Measurements from ENCODE around the gene ZDHHC8.
A peak's percentile ranks its signal among the peaks of the same experiment; 100 is the strongest.

Gene ZDHHC8

GRCh38 chr22:20114506-20115475, 16.8 kb upstream of the ZDHHC8 start:
- DNase-seq: no peak

- no peak for DNase-seq
Measured at GRCh38 chr22:20115691-20116375, 15.8 kb upstream of the ZDHHC8 start, which contains the start of gene RANBP1. TSS of gene RANBP1 (plus strand) at chr22:20116104. CDS start at chr22:20116185, 81 bp downstream.

GRCh38 chr22:20116376-20116950, 15.1 kb upstream of the ZDHHC8 start:
- DNase-seq: no peak

GRCh38 chr22:20116951-20117632, 14.5 kb upstream of the ZDHHC8 start, which contains the start of gene TRMT2A:
TSS of gene TRMT2A (minus strand) at chr22:20117226. CDS start at chr22:20116906, 320 bp downstream.
- peak; percentile 87 for DNase-seq

- no peak for DNase-seq
Measured at GRCh38 chr22:20117633-20118299, 13.8 kb upstream of the ZDHHC8 start.

- no peak for DNase-seq
Measured at GRCh38 chr22:20118300-20119020, 13.1 kb upstream of the ZDHHC8 start.

GRCh38 chr22:20121856-20122415, 9.7 kb upstream of the ZDHHC8 start:
- no peak for DNase-seq

- DNase-seq: no peak
Measured at GRCh38 chr22:20123366-20124082, 8.1 kb upstream of the ZDHHC8 start.

GRCh38 chr22:20124083-20124787, 7.4 kb upstream of the ZDHHC8 start:
- no peak for DNase-seq

- DNase-seq: no peak
Measured at GRCh38 chr22:20125201-20126174, 6.1 kb upstream of the ZDHHC8 start.

- DNase-seq: no peak
Measured at GRCh38 chr22:20126284-20127029, 5.1 kb upstream of the ZDHHC8 start.

- no peak for DNase-seq
Measured at GRCh38 chr22:20127318-20127868, 4.2 kb upstream of the ZDHHC8 start.

- DNase-seq: no peak
Measured at GRCh38 chr22:20127869-20128618, 3.6 kb upstream of the ZDHHC8 start.

- no peak for DNase-seq
Measured at GRCh38 chr22:20128619-20128901, 3.0 kb upstream of the ZDHHC8 start.

- DNase-seq: no peak
Measured at GRCh38 chr22:20128902-20129746, 2.5 kb upstream of the ZDHHC8 start.

GRCh38 chr22:20129747-20130014, 1.9 kb upstream of the ZDHHC8 start:
- no peak for DNase-seq

Data from amniotic stem cell (primary cell).